COR-L47 (cell line): Measurements from ENCODE around the gene MANF.

Experiments used
- DNase-seq: peaks from one replicate; lab custom pipeline; 2025; lab: John Stamatoyannopoulos, UW

The MANF gene

DNA sequence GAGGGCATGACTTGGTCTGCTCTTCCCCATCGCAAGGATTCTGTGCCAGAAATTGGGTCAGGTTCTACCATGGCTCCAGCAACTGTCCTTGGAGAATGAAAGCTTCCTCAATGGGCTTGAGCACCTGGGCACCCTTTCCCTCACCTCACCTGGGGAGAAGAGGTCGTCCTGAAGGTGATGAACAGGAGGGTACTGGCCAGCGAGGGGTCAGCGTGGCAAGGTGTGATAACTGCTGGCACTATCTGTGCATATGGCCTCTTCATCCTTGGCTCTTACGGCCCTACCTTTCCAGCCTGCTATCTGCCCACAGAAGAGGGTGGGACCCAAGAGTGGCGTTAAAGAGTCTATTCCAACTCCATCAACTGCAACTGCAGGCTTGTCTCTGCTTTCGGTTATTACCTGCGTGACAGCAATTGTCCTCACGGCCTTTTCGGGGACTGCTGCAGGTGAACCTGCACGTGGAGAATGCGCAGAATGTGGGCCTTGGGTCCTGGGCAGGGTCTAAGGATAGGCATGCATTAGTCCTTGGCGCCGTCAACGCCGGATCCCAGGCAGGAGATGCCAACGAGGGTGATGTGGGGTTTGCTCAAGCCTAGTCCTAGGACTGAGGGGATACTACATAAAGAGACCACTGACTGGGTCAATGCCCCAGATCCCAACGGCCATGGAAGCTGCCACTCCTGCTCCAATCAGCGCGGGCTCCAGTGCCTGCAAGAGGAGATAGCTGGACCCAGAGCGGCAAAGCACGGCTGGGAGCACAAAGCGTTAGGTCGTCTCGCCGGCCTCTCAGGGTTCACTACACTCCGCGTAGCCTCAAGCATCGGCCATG is 5.4 kb downstream of the MANF start:
- DNase-seq = no peak

DNA sequence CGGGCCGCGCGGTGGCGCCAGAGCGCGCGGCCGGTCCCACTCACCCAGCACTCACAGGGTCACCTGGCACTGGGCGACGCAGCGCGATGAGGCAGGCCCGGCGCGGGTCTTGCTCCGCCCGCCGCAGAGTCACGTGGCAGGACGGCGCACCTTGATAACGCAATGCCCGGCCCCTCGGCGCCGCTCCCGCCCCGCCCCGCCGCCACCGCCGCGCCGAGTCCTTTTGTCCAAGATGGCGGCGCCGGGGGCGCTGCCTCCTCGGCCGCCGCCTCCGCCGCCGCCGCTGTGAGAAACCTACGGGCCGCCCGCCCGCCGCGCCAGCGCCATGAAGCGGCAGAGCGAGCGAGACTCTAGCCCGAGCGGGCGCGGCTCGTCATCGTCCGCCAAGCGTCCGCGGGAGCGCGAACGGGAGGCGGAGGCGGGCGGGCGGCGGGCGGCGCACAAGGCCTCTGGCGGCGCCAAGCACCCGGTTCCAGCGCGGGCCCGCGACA is 6.0 kb downstream of the MANF start, which contains the start of gene RBM15B:
Gene RBM15B (plus strand): TSS at position 211 of the 491 bp plus-strand sequence. CDS start 115 bp downstream, at position 326.
- DNase-seq = peak; percentile 76

DNA sequence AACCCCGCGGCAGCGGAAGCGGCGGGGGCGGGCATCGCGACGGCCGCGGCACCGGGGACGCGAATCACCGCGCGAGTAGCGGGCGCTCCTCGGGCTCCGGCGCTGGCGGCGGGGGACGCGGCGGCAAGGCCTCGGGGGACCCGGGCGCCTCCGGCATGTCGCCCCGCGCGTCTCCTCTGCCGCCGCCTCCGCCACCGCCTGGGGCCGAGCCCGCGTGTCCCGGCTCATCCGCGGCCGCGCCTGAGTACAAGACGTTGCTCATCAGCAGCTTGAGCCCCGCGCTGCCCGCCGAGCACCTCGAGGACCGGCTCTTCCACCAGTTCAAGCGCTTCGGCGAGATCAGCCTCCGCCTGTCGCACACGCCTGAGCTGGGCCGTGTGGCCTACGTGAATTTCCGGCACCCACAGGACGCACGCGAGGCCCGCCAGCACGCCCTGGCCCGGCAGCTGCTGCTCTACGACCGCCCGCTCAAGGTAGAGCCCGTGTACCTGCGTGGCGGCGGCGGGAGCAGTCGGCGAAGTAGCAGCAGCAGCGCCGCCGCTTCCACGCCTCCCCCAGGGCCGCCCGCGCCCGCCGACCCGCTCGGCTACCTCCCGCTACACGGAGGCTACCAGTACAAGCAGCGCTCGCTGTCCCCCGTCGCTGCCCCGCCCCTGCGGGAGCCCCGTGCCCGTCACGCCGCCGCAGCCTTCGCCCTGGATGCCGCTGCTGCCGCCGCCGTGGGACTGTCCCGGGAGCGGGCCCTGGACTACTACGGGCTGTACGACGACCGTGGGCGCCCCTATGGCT is 6.7 kb downstream of the MANF start:
- peak; percentile 17 for DNase-seq

DNA sequence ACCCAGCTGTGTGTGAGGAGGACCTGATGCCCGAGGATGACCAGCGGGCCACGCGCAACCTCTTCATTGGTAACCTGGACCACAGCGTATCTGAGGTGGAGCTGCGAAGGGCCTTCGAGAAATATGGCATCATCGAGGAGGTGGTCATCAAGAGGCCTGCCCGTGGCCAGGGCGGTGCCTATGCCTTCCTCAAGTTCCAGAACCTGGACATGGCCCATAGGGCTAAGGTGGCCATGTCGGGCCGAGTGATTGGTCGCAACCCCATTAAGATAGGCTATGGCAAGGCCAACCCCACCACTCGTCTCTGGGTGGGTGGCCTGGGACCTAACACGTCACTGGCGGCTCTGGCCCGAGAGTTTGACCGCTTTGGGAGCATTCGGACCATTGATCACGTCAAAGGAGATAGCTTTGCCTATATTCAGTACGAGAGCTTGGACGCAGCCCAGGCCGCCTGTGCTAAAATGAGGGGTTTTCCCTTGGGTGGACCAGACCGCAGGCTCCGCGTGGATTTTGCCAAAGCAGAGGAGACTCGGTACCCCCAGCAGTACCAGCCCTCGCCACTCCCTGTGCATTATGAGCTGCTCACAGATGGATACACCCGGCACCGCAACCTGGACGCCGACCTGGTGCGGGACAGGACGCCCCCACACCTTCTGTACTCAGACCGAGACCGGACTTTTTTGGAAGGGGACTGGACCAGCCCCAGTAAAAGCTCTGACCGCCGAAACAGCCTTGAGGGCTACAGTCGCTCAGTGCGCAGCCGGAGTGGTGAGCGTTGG is 7.5 kb downstream of the MANF start:
- no peak for DNase-seq

DNA sequence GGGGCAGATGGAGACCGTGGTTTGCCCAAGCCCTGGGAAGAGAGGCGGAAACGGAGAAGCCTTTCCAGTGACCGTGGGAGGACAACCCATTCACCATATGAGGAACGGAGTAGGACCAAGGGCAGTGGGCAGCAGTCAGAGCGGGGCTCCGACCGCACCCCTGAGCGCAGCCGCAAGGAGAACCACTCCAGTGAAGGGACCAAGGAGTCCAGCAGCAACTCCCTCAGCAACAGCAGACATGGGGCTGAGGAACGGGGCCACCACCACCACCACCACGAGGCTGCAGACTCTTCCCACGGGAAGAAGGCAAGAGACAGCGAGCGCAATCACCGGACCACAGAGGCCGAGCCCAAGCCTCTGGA is 8.0 kb downstream of the MANF start:
- DNase-seq = no peak

- no peak for DNase-seq
These were observed 8.5 kb downstream of the MANF start for GRCh38 chr3:51393564-51393963.

GRCh38 chr3:51394541-51394940 is 9.4 kb downstream of the MANF start:
- DNase-seq = no peak

DNA sequence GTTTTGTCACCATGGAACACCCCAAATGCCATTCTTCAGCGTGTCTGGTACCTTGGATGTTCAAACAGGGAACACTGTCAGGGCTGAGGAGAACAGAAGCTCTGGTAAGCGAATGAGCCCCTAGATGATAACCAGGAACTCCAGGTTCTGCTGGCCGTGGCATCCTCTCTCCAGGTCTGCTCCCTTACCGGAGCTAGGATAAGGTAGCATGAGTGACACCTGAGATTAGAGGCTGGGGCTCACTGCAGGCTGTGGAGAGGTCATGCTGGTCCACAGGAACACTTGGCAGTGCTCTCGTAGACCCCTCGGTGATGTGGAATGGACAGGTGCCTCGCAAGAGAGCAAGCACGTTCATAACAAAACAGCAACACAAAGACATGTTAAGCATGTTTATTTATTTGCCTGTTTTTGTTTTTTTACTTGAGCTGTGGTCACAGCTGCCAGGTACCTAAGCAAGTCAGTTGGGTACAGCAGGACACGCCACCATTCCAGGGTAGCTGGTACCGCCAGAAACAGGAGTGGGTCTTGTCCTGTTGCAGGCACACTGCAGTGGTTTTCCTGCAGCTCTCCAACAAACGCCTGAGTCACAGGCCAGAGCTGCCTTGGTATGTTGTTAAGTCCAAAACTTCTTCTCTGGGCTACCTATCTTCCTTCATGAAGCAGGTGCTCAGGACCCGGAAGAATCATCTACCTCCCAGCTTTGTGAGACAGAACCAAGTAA is 10.6 kb downstream of the MANF start:
- no peak for DNase-seq

DNA sequence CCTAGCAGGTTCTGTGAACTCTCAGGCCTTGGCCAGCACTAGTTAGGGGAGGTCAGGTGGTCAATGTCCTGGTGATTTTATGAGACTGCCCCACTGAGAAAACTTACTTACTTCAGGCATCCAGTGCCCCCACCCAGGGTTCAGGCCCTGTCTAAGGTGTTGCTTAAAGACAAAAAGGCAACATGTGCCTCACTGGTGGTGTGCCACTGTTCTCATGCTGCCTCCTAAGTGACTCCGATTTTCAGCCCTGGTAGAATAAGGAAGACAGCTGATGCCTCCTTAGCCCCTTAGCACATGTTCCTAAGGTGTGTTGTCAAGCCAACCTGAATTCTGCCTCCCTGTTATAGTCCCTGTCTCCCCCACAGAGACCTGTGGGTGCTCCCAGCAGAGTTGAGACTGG is 11.3 kb downstream of the MANF start:
- no peak for DNase-seq

DNA sequence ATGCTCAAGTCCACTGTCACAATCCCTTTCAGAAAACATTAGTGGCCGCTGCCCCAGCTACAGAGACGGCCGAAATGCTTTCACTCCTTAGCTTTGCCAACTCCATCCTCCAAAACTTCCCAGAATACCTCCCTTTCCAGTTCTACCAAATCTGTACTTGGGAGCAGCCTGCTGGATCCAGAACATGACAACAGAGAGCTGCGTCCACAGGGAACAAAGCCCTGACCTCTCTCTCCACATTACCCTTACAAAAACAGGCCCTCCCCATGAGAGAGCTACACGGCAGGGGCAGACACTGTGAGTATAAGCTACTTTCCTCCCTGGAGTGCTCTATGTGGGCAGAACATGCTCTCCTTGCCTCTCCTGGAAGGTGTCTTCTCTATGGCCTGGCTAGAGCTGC is 12.3 kb downstream of the MANF start:
- DNase-seq = no peak

DNA sequence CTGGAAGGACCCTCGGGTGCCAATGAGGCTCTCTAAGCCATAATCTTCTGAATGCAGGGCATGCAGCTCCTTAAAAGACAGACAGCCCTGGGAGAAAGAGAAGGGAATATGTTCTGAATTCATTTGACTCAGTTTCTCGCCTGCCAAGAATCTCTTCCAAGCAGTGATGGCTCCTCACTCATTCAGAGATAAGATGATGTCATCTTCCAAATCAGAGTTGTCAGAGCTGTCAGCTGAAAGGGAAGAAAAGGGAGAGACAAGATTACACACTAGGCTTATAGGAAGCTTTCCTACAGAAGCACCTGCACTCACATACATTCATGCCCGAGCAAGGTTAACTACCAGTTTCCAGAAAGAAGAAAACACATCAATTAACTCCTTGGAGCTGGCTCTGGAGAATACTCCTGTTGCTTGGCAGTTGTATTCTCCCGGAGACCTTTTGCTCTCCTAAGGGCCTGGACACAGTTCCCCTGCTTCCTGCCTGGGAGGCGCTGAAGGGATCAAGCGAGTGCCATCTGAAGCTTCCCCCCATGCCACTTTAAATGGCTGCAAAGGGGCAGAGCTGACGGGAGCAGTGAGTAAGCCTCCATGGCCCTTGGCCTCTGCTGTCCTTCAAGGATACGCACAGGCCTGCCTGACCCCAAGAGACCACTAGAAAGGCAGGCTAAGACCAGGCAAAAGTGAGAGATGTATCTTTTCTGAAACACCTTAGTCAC is 13.7 kb downstream of the MANF start:
- DNase-seq = no peak

DNA sequence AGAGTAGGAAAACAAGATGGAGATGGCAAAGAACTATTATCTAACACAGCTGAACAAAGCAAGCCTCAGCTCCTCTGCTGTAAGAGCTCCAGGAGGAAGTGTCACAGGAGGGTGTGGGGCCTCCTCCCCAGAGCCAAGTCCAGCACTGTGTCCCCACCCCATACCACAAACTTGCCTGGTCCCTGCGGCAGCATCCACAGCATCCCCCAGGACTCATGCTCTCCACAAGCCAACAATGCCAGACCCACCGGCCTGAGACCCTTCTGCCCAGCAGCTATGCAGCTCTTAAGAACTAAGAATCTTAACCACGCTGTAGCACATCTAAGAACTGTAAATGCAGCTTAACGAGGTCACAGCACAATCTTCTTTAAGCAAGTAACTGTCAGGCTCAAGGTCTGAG is 15.1 kb downstream of the MANF start:
- no peak for DNase-seq

DNA sequence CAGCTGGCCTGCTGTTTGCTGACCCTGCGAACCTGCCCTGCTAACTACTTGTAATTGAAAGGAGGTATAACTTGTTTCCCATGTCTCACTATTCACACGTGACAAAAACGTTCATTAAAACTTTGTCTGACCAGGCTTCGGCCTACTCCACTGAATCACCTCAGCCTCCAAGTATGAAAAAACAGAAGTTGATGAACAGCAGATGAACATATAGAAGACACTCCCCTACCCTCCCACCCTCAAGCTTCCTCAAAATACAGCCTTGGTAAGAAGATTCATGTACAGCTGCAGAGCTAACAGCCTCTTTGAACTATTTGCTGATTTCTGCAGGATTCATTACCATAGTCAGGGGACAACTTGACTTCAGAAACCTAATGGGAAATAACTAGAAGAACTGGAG is 16.6 kb downstream of the MANF start:
- no peak for DNase-seq

DNA sequence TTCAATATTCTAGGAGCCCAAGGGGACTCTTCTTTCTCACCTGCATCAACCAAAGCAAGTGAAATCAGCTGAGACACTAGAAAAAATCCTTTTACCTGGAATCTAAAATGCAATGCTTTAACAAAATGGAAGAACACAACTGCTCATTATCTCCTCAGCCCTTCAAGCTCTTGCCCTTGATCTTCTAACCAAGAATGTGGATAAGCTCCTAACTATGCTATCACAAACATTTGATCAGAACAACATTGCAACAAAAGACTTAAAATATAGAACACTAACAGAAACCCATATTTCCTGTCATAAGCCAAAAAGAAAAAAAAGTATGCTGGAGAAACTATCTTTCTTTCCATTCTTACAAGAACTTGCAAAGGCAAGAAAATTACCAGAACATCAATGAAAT is 18.6 kb downstream of the MANF start:
- no peak for DNase-seq

- DNase-seq = no peak
These were observed 22.9 kb downstream of the MANF start for GRCh38 chr3:51408021-51408420.

GRCh38 chr3:51408813-51409212 is 23.7 kb downstream of the MANF start:
- no peak for DNase-seq

DNA sequence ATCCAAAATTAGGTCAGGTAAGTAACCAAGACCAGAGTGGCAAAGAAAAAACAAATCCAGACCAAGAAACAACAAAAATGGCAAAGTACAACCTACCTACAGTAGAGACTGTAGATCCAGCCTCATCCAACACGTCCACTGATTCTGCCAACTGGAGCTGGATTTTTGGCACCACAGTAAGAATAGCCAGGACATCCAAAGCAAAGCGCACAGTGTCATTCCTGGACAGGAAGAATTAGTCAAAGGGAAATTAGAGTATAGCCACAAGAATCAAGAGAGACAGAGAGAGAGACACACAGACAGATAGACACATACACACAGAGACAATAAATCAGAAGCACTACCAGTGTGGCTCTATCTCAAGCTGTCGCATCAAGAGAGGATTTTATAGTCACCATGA is 37.1 kb downstream of the MANF start:
- DNase-seq = no peak

- DNase-seq = no peak
These were observed 41.8 kb downstream of the MANF start for GRCh38 chr3:51426921-51427320.

DNA sequence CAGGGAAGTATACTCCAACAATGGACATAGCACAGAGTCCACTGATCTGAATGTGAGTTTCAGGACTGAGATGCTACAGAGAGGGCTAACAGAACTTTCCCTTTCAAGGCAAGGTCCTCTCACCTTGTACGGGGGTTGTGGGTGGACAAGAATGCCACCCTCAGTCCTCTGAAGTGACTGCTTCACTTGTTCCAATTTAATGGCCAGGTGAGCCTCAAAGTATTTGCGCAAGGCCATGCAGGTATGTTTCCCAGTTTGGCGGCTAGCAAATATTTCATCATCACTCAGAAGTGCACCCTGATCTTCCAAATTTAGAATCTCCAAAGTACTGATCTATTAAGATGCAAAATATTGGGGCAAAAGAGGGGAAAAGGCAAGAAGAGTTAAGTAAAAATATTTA is 44.0 kb downstream of the MANF start:
- no peak for DNase-seq

- DNase-seq = no peak
These were observed 49.0 kb downstream of the MANF start for GRCh38 chr3:51434110-51434509.

GRCh38 chr3:51434746-51435327 is 49.7 kb downstream of the MANF start:
- DNase-seq = no peak
